Neural progenitor cell (in vitro differentiated cells): ENCODE results near the gene MED27. TPM values are rescaled to one million over a fixed set of nuclear protein-coding genes. Genes with fewer than 3 reads are reported as not detected.

ENCODE experiments used
- DNase-seq: peaks from one replicate; pipeline ENCODE4 v3.0.0-alpha.2; 2016; ENCODE audit warnings: low spot score
- H2AFZ ChIP-seq: fragments of 200-600 bp; sonication (generic); replicated peaks from 2 replicates; pipeline ENCODE4 v1.6.1; 2016; ENCODE audit warnings: antibody characterized with exemption
- H3F3A ChIP-seq: fragments of 200-600 bp; sonication (generic); 2 replicates; pipeline ENCODE4 v1.6.1; 2016; ENCODE audit warnings: antibody characterized with exemption, low read depth
- H3K27ac ChIP-seq: fragments of 200-600 bp; sonication (generic); 2 replicates; pipeline ENCODE4 v1.5.1; 2016; ENCODE audit warnings: mild to moderate bottlenecking
- H3K27me3 ChIP-seq: fragments of 200-600 bp; sonication (generic); 2 replicates; pipeline ENCODE4 v1.6.1; 2016; ENCODE audit warnings: mild to moderate bottlenecking, moderate library complexity
- H3K36me3 ChIP-seq: fragments of 200-600 bp; sonication (generic); 2 replicates; pipeline ENCODE4 v1.5.1; 2016
- H3K4me1 ChIP-seq: fragments of 200-600 bp; sonication (generic); 2 replicates; pipeline ENCODE4 v1.6.1; 2016; ENCODE audit warnings: mixed run types
- H3K4me2 ChIP-seq: fragments of 200-600 bp; sonication (generic); 2 replicates; pipeline ENCODE4 v1.6.1; 2016
- H3K4me3 ChIP-seq: fragments of 200-600 bp; sonication (generic); 2 replicates; pipeline ENCODE4 v1.5.1; 2016
- H3K79me2 ChIP-seq: fragments of 200-600 bp; sonication (generic); 2 replicates; pipeline ENCODE4 v1.6.1; 2016; ENCODE audit warnings: low read depth
- H3K9ac ChIP-seq: fragments of 200-600 bp; sonication (generic); 2 replicates; pipeline ENCODE4 v1.6.1; 2016
- H3K9me3 ChIP-seq: fragments of 200-600 bp; sonication (generic); 2 replicates; pipeline ENCODE4 v1.5.1; 2016; ENCODE audit warnings: low read depth
- H4K20me1 ChIP-seq: fragments of 200-600 bp; sonication (generic); 2 replicates; pipeline ENCODE4 v1.6.1; 2016; ENCODE audit warnings: low read depth
- H3K27ac Mint-ChIP-seq: 3 replicates; pipeline ENCODE4 v1.8.0; 2021; ENCODE audit warnings: mixed read lengths
- H3K27me3 Mint-ChIP-seq: 2 replicates; pipeline ENCODE4 v1.8.0; 2022; ENCODE audit warnings: low read depth, mild to moderate bottlenecking, inconsistent platforms, moderate library complexity, mixed read lengths; ENCODE audit not compliant: insufficient read depth
- H3K36me3 Mint-ChIP-seq: 3 replicates; pipeline ENCODE4 v1.8.0; 2021; ENCODE audit warnings: mixed read lengths
- H3K4me1 Mint-ChIP-seq: 3 replicates; pipeline ENCODE4 v1.8.0; 2021; ENCODE audit warnings: mixed read lengths
- H3K4me3 Mint-ChIP-seq: 3 replicates; pipeline ENCODE4 v1.8.0; 2021; ENCODE audit warnings: mild to moderate bottlenecking, moderate library complexity, mixed read lengths
- H3K9me3 Mint-ChIP-seq: 3 replicates; pipeline ENCODE4 v1.8.0; 2020; ENCODE audit warnings: mixed read lengths
- CTCF ChIP-seq: fragments of 200-600 bp; sonication (generic); IDR thresholded peaks from 2 replicates; pipeline ENCODE4 v1.5.1; 2017; ENCODE audit warnings: antibody characterized with exemption, mild to moderate bottlenecking
- EZH2 ChIP-seq: fragments of 200-600 bp; sonication (generic); IDR thresholded peaks from 2 replicates; pipeline ENCODE4 v1.6.1; 2017; ENCODE audit warnings: antibody characterized with exemption, mild to moderate bottlenecking, moderate library complexity
- EZH2phosphoT487 ChIP-seq: fragments of 200-600 bp; sonication (generic); IDR thresholded peaks from 2 replicates; pipeline ENCODE4 v1.6.1; 2017; ENCODE audit warnings: antibody characterized with exemption
- total RNA-seq: library from RNA; depleted of rRNA; stranded (reverse); fragments of >200 nt; gene quantifications from 2 replicates; pipeline ENCODE4 v1.2.3, GENCODE V29; 2015; ENCODE audit warnings: low replicate concordance

The MED27 gene
- total RNA-seq, 1 donor from 2014 or later = 15.1 TPM

- Histone ChIP-seq H3K36me3 (no peaks in the 10 kb centered on the region), H3K27me3 (no peaks in the 10 kb centered on the region), H4K20me1 (no peaks in the 10 kb centered on the region), H3K9me3 (no peaks in the 10 kb centered on the region), H2AFZ (no peak overlapping the region), H3K27ac (no peak overlapping the region), H3K4me3 (no peak overlapping the region), H3F3A (no peaks in the 10 kb centered on the region), H3K79me2 (no peaks in the 10 kb centered on the region), H3K9ac (no peak overlapping the region), H3K4me1 (no peaks in the 10 kb centered on the region), H3K4me2 (no peak overlapping the region)
- Mint-ChIP-seq H3K9me3 (no peaks in the 10 kb centered on the region), H3K27ac (no peak overlapping the region), H3K4me3 (no peak overlapping the region), H3K4me1 (peaks cover 28% of the 10 kb centered on the region), H3K27me3 (peaks cover 10% of the 10 kb centered on the region), H3K36me3 (no peaks in the 10 kb centered on the region)
- TF ChIP-seq EZH2 (no peak), EZH2phosphoT487 (no peak), CTCF (no peak)
- DNase-seq = no peak
These were observed 261.6 kb downstream of the MED27 start for GRCh38 chr9:131818089-131818488.

GRCh38 chr9:131817627-131818026, 262.0 kb downstream of the MED27 start:
- H3K79me2 ChIP-seq = no peaks in the 10 kb centered on the region
- no peaks in the 10 kb centered on the region for H3K36me3 Mint-ChIP-seq
- H3K36me3 ChIP-seq = no peaks in the 10 kb centered on the region
- no peaks in the 10 kb centered on the region for H3K27me3 ChIP-seq
- no peaks in the 10 kb centered on the region for H3K4me1 ChIP-seq
- no peaks in the 10 kb centered on the region for H3K9me3 ChIP-seq
- H3K4me3 ChIP-seq = no peak overlapping the region
- H4K20me1 ChIP-seq = no peaks in the 10 kb centered on the region
- H3K4me2 ChIP-seq = no peak overlapping the region
- no peak overlapping the region for H3K4me3 Mint-ChIP-seq
- H3K27ac ChIP-seq = no peak overlapping the region
- no peak overlapping the region for H2AFZ ChIP-seq
- TF ChIP-seq CTCF (no peak), EZH2 (no peak), EZH2phosphoT487 (no peak)
- no peaks in the 10 kb centered on the region for H3F3A ChIP-seq
- peaks cover 30% of the 10 kb centered on the region for H3K4me1 Mint-ChIP-seq
- peaks cover 14% of the 10 kb centered on the region for H3K27me3 Mint-ChIP-seq
- no peak overlapping the region for H3K9ac ChIP-seq
- no peak for DNase-seq
- no peak overlapping the region for H3K27ac Mint-ChIP-seq
- no peaks in the 10 kb centered on the region for H3K9me3 Mint-ChIP-seq

GRCh38 chr9:131817073-131817472, 262.6 kb downstream of the MED27 start:
- Histone ChIP-seq H3K9ac (no peak overlapping the region), H2AFZ (no peak overlapping the region), H3K4me1 (no peaks in the 10 kb centered on the region), H3K79me2 (no peaks in the 10 kb centered on the region), H3K4me2 (no peak overlapping the region), H3K4me3 (no peak overlapping the region), H3K27me3 (no peaks in the 10 kb centered on the region), H3K9me3 (no peaks in the 10 kb centered on the region), H3K27ac (no peak overlapping the region), H3F3A (no peaks in the 10 kb centered on the region), H3K36me3 (no peaks in the 10 kb centered on the region), H4K20me1 (no peaks in the 10 kb centered on the region)
- no peak overlapping the region for H3K27ac Mint-ChIP-seq
- H3K9me3 Mint-ChIP-seq = no peaks in the 10 kb centered on the region
- H3K4me3 Mint-ChIP-seq = no peak overlapping the region
- no peak for TF ChIP-seq EZH2
- no peak for TF ChIP-seq CTCF
- H3K27me3 Mint-ChIP-seq = peaks cover 15% of the 10 kb centered on the region
- no peaks in the 10 kb centered on the region for H3K36me3 Mint-ChIP-seq
- peaks cover 29% of the 10 kb centered on the region for H3K4me1 Mint-ChIP-seq
- no peak for DNase-seq
